Muscle of back (tissue), 11 donors: Measurements from ENCODE around the gene EPHB3. TPM values are rescaled to one million over a fixed set of nuclear protein-coding genes. Genes with fewer than 3 reads are reported as not detected.
"Not testable (repeated sequence)": the region's sequence is repeated elsewhere in the genome, so short reads cannot be mapped to it uniquely, and the experiment has no call there.

Source experiments
- DNase-seq, 3 donors: peaks; one replicate each; pipeline versions ENCODE4 v3.0.0 to v3.0.0-alpha.2; 2013
- polyA plus RNA-seq, 10 donors: library from polyadenylated mRNA; unstranded; fragments of 120-200 nt; gene quantifications; one replicate each; pipeline ENCODE4 v1.2.1, GENCODE V29; 2013; ENCODE audit not compliant: insufficient read length in 10 of 10

Gene EPHB3
- polyA plus RNA-seq, 10 donors: 25.8 to 54.4 (median 32.4) TPM

DNA sequence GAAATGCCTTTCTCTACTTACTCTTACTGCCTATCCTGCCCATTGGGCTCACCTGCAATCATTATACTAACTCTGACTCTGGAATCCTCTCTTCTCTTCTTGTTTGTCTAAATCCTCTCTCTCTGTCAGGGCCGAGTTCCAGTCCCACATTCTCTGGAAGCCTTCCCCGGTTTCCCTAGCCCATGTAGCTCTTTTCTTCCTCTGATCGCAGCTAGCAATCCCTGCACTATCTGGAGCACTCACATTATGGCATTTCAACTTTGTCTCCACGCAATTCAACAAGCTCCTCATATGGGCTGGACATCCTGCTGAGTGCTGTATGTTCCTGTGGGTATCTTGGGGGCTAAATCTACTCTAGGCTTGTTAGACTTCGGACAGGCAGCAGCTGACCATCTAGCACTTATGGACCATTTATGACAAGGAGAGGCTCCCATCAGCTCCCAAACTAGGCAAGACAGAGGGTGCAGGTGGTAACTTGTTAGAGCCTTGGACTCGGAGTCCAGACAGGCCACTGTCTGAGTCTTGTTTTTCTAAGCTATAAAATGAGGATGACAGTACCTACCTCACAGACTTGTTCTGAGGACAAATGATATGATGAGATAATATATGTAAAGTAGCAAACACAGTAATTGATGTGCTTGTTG lies 58.3 kb downstream of the EPHB3 start:
- DNase-seq: peak in 1 of 3 donors; percentile 71

DNA sequence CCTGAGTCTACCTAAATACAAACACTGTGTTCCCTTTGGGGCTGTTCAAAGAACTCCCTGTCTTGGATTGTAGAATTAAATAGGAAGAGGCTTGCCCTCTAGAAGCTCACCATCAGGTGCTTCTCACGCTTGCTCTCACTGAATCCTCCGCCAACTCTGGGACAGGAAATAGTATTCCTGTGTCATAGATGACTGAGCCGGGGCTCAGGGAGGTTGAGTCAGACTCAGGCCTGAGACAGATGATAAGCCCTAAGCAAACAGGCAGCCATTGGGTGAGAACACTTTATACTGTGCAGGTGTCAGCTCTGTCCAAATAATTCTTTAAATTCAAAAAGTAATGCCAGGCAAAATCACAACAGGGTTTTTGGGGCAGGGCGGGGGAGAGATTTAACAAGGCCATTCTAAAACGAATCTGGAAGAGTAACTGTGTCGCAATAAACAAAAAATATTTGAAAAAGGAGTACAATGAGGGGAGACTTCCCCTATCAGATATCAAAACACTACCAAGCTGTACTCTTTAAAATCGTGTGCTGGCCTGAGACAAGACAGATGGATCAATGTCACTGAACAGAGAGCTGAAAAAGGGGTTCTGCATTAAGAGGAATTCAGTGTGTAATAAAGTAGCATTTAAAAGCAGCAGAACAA lies 59.0 kb downstream of the EPHB3 start:
- DNase-seq: no peak

DNA sequence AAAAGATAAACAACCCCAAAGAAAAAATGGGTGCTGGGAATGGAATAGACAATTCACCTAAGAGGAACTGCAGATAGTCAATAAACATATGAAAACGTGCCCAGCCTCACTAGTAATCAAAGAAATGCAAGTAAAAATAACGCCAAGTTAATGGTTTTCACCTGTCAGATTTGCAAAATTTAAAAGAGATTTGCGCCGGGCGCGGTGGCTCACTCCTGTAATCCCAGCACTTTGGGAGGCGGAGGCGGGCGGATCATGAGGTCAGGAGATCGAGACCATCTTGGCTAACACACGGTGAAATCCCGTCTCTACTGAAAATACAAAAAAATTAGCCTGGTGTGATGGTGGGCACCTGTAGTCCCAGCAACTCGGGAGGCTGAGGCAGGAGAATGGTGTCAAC lies 60.6 kb downstream of the EPHB3 start:
- not testable (repeated sequence) for DNase-seq

DNA sequence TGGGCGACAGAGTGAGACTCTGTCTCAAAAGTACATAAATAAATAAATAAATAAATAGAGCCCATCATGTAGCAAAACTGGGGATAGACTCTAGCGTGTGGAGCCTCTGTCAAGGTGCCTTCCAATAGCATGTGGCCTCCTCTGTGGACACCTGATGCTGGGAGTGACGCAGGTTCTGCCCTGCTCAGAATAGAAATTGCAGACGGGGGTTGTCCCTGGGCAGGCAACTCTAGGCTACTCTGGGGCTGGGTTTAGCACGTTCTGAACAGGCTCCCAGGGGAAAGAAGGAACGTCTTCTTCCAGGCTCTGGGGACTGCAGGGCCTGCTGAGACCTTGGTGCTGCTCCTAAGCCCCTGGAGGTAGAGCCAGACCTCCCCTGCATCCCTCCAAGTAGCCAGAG lies 65.3 kb downstream of the EPHB3 start:
- peak in 1 of 3 donors; percentile 59 for DNase-seq

DNA sequence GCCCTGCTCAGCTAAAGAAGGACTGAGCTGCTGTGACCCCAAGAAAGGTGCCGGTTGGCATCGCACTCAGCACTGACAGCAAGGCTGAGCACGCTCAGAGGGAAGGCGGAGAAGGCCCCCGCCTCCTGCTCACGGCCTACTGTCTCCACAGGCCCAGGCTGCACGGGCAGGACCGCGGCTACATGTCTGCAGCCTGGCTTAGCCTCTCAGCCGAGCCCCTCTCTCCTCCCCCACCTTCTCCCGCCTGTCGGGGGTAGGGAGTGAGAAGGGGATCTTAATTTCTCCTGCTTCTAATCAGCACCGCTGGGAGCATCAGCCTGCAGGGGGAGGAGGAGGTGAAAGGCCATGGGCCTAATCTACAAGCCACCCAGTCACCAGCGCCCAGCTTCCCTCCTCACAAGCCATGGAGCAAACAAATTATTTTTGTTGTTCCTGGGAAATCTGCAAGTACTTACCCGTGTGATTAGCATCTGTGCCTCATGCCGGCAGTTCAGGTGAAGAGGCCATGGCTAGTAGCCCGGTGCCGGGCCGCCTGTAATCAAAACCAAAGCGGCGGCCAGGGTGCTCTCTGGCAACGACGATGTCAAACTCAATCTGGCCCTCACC lies 68.1 kb downstream of the EPHB3 start:
- DNase-seq: no peak

DNA sequence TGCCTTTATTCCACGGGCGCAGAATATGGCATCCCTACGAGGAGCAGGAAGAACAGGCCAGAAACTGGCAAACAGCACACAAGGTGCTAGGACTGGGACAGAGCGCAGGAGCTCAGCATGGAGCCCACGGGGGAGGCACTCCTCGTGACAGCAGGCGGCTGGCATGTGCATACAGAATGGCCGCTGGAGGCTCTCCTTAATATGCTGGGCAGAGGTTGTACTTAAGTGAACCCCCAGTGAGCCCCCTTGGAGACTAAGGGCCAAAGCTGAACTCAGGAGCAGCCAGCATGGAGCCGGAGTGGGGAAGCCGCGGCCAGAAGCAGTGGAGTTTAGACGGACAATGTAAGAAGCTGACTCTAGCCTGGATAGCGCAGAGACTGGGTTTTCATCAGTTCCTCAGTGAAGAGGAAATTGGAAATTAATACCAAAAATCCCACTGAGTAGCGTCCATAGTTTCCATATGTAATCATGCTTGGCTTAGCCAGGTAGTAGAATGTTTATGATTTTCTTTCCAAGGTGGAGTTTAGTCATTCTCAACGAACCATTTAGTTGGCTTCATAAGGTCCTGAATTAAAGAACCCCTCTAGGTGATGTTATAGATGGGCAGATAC lies 69.4 kb downstream of the EPHB3 start:
- peak; percentile 54 to 88 (median 79) for DNase-seq

DNA sequence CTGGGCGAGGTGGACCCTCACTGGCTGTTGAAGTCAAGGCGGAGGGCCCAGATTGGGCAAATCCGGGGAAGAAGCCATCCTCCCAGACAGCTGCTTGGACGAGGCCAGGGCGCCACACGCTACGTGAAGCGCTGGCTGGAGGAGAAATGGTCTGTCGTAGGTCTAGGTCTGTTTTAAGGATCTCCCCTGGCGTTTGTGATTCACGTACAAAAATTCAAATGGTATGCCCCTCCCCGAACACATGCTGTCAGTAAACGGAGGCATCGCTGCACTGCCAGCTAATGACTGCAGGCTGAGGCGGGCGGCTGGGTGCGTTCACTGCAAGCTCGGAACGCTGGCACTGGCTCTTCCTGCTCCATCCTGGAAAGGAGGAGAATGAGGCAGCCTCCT lies 69.9 kb downstream of the EPHB3 start:
- peak in 1 of 3 donors; percentile 59 for DNase-seq

Other genes with a start within 250 kb of the EPHB3 start
- 100 to 1,000 TPM; 155 to 234 (median 181) TPM for gene EIF4G1, start 247.2 kb upstream of the EPHB3 start, polyA plus RNA-seq
- gene FAM131A, start 224.2 kb upstream of the EPHB3 start, polyA plus RNA-seq: 10 to 100 TPM in 7 of 10 donors, 1 to 10 TPM in 3; 8.4 to 13.3 (median 10.7) TPM
- gene CLCN2, start 200.2 kb upstream of the EPHB3 start, polyA plus RNA-seq: 1 to 10 TPM; 2.4 to 5.9 (median 3.2) TPM
- gene POLR2H, start 200.1 kb upstream of the EPHB3 start, polyA plus RNA-seq: 10 to 100 TPM; 40.0 to 61.4 (median 43.8) TPM
- gene THPO, start 183.6 kb upstream of the EPHB3 start, polyA plus RNA-seq: 1 to 10 TPM; 1.1 to 2.1 (median 1.6) TPM
- 10 to 100 TPM; 15.8 to 21.5 (median 17.4) TPM for gene CHRD, start 181.7 kb upstream of the EPHB3 start, polyA plus RNA-seq
- 10 to 100 TPM; 56.6 to 73.9 (median 66.6) TPM for gene MAGEF1, start 150.3 kb downstream of the EPHB3 start, polyA plus RNA-seq